ENCODE data around the gene USP3.

USP3 gene

GRCh38 chr15:63466378-63467192 lies 37.8 kb upstream of the USP3 start:
- peaks cover 22% of the 10 kb centered on the region for H3K27me3 ChIP-seq (ENCODE audit: low read depth)
- no peaks in the 10 kb centered on the region for H3K9me3 ChIP-seq
- H3K4me1 ChIP-seq, result no peaks in the 10 kb centered on the region; the same call in 1 of the 2 replicates
- H3K36me3 ChIP-seq (replicated peaks), result no peaks in the 10 kb centered on the region
- no peak overlapping the region for H3K4me3 ChIP-seq
- DNase-seq (ENCODE audit: low spot score in 2 of 2), result peak; percentile 75
- in situ Hi-C loops (cut with MboI; ENCODE audit: low sequenced_read_pairs), result loop anchor here (5.0 kb wide), 1 partner anchor 601 kb away; no protein-coding TSS in a partner anchor

- Histone ChIP-seq H3K27me3 (ENCODE audit: low read depth) (peaks cover 18% of the 10 kb centered on the region), H3K9me3 (no peaks in the 10 kb centered on the region), H3K4me3 (no peak overlapping the region), H3K36me3 (replicated peaks) (no peaks in the 10 kb centered on the region), H3K4me1 (no peaks in the 10 kb centered on the region)
- no peak for DNase-seq (ENCODE audit: low spot score in 2 of 2)
- in situ Hi-C loops (cut with MboI; ENCODE audit: low sequenced_read_pairs), result loop anchor here (5.0 kb wide), 1 partner anchor 598 kb away; no protein-coding TSS in a partner anchor
Observed at GRCh38 chr15:63469190-63469589, 35.2 kb upstream of the USP3 start.

GRCh38 chr15:63469984-63470383 lies 34.4 kb upstream of the USP3 start:
- no peaks in the 10 kb centered on the region for H3K36me3 ChIP-seq (replicated peaks)
- no peaks in the 10 kb centered on the region for H3K9me3 ChIP-seq
- no peaks in the 10 kb centered on the region for H3K4me1 ChIP-seq
- H3K4me3 ChIP-seq, result no peak overlapping the region
- in situ Hi-C loops (cut with MboI; ENCODE audit: low sequenced_read_pairs), result loop anchor here (5.0 kb wide), 1 partner anchor 597 kb away; no protein-coding TSS in a partner anchor
- H3K27me3 ChIP-seq (ENCODE audit: low read depth), result peaks cover 18% of the 10 kb centered on the region
- no peak for DNase-seq (ENCODE audit: low spot score in 2 of 2)

GRCh38 chr15:63473007-63473748 lies 31.2 kb upstream of the USP3 start:
- DNase-seq (ENCODE audit: low spot score in 2 of 2), result no peak
- no peaks in the 10 kb centered on the region for H3K9me3 ChIP-seq

GRCh38 chr15:63473749-63473998 lies 30.7 kb upstream of the USP3 start:
- H3K27me3 ChIP-seq (ENCODE audit: low read depth), result peaks cover 3% of the 10 kb centered on the region
- in situ Hi-C loops (cut with MboI; ENCODE audit: low sequenced_read_pairs), result no loop called here
- no peaks in the 10 kb centered on the region for H3K9me3 ChIP-seq
- H3K4me1 ChIP-seq, result no peaks in the 10 kb centered on the region
- H3K36me3 ChIP-seq (replicated peaks), result no peaks in the 10 kb centered on the region
- no peak overlapping the region for H3K4me3 ChIP-seq
- DNase-seq (ENCODE audit: low spot score in 2 of 2), result no peak

More at GRCh38 chr15:63473007-63473748, 31.2 kb upstream of the USP3 start:
- no peak overlapping the region for H3K4me3 ChIP-seq
- no peaks in the 10 kb centered on the region for H3K36me3 ChIP-seq (replicated peaks)
- H3K4me1 ChIP-seq, result no peaks in the 10 kb centered on the region
- peaks cover 7% of the 10 kb centered on the region for H3K27me3 ChIP-seq (ENCODE audit: low read depth)
- in situ Hi-C loops (cut with MboI; ENCODE audit: low sequenced_read_pairs), result no loop called here

- H3K9me3 ChIP-seq, result no peaks in the 10 kb centered on the region
- no peaks in the 10 kb centered on the region for H3K4me1 ChIP-seq
- no peak overlapping the region for H3K4me3 ChIP-seq
- no peak for DNase-seq (ENCODE audit: low spot score in 2 of 2)
- no peaks in the 10 kb centered on the region; the same call in 1 of the 2 replicates for H3K27me3 ChIP-seq (ENCODE audit: low read depth)
- in situ Hi-C loops (cut with MboI; ENCODE audit: low sequenced_read_pairs), result no loop called here
- no peaks in the 10 kb centered on the region for H3K36me3 ChIP-seq (replicated peaks)
Observed at GRCh38 chr15:63473999-63474809, 30.2 kb upstream of the USP3 start.

GRCh38 chr15:63474810-63475316 lies 29.5 kb upstream of the USP3 start:
- H3K4me1 ChIP-seq, result no peaks in the 10 kb centered on the region
- in situ Hi-C loops (cut with MboI; ENCODE audit: low sequenced_read_pairs), result no loop called here
- DNase-seq (ENCODE audit: low spot score in 2 of 2), result no peak
- H3K36me3 ChIP-seq (replicated peaks), result no peaks in the 10 kb centered on the region
- H3K27me3 ChIP-seq (ENCODE audit: low read depth), result no peaks in the 10 kb centered on the region
- no peaks in the 10 kb centered on the region for H3K9me3 ChIP-seq
- no peak overlapping the region for H3K4me3 ChIP-seq

GRCh38 chr15:63475707-63476106 lies 28.7 kb upstream of the USP3 start:
- no peaks in the 10 kb centered on the region for H3K4me1 ChIP-seq
- no peak overlapping the region for H3K4me3 ChIP-seq
- no peaks in the 10 kb centered on the region for H3K27me3 ChIP-seq (ENCODE audit: low read depth)
- no peaks in the 10 kb centered on the region for H3K36me3 ChIP-seq (replicated peaks)
- no peaks in the 10 kb centered on the region for H3K9me3 ChIP-seq
- in situ Hi-C loops (cut with MboI; ENCODE audit: low sequenced_read_pairs), result no loop called here
- no peak for DNase-seq (ENCODE audit: low spot score in 2 of 2)

- H3K9me3 ChIP-seq, result no peaks in the 10 kb centered on the region
- in situ Hi-C loops (cut with MboI; ENCODE audit: low sequenced_read_pairs), result no loop called here
- H3K4me3 ChIP-seq, result no peak overlapping the region
- no peak for DNase-seq (ENCODE audit: low spot score in 2 of 2)
- H3K27me3 ChIP-seq (ENCODE audit: low read depth), result no peaks in the 10 kb centered on the region
- H3K36me3 ChIP-seq (replicated peaks), result no peaks in the 10 kb centered on the region
- no peaks in the 10 kb centered on the region for H3K4me1 ChIP-seq
Observed at GRCh38 chr15:63476229-63476632, 28.2 kb upstream of the USP3 start.

- in situ Hi-C loops (cut with MboI; ENCODE audit: low sequenced_read_pairs), result no loop called here
- H3K4me1 ChIP-seq, result peaks cover 7% of the 10 kb centered on the region
- H3K9me3 ChIP-seq, result no peaks in the 10 kb centered on the region
- no peak for DNase-seq (ENCODE audit: low spot score in 2 of 2)
- H3K27me3 ChIP-seq (ENCODE audit: low read depth), result no peaks in the 10 kb centered on the region
- H3K36me3 ChIP-seq (replicated peaks), result no peaks in the 10 kb centered on the region
- H3K4me3 ChIP-seq, result no peak overlapping the region
Observed at GRCh38 chr15:63478243-63478642, 26.1 kb upstream of the USP3 start.

GRCh38 chr15:63480441-63480821 lies 24.0 kb upstream of the USP3 start:
- Histone ChIP-seq H3K4me1 (peaks cover 20% of the 10 kb centered on the region), H3K9me3 (no peaks in the 10 kb centered on the region), H3K36me3 (replicated peaks) (no peaks in the 10 kb centered on the region), H3K27me3 (ENCODE audit: low read depth) (no peaks in the 10 kb centered on the region), H3K4me3 (no peak overlapping the region)
- no peak for DNase-seq (ENCODE audit: low spot score in 2 of 2)
- in situ Hi-C loops (cut with MboI; ENCODE audit: low sequenced_read_pairs), result no loop called here

GRCh38 chr15:63481105-63481810 lies 23.1 kb upstream of the USP3 start:
- DNase-seq (ENCODE audit: low spot score in 2 of 2), result no peak
- peaks cover 20% of the 10 kb centered on the region for H3K4me1 ChIP-seq
- H3K36me3 ChIP-seq (replicated peaks), result no peaks in the 10 kb centered on the region
- no peaks in the 10 kb centered on the region for H3K27me3 ChIP-seq (ENCODE audit: low read depth)
- no peaks in the 10 kb centered on the region for H3K9me3 ChIP-seq
- in situ Hi-C loops (cut with MboI; ENCODE audit: low sequenced_read_pairs), result no loop called here
- no peak overlapping the region for H3K4me3 ChIP-seq

- Histone ChIP-seq H3K4me1 (peaks cover 20% of the 10 kb centered on the region), H3K9me3 (no peaks in the 10 kb centered on the region), H3K36me3 (replicated peaks) (no peaks in the 10 kb centered on the region), H3K27me3 (ENCODE audit: low read depth) (no peaks in the 10 kb centered on the region), H3K4me3 (no peak overlapping the region)
- no peak for DNase-seq (ENCODE audit: low spot score in 2 of 2)
- in situ Hi-C loops (cut with MboI; ENCODE audit: low sequenced_read_pairs), result no loop called here
Observed at GRCh38 chr15:63482874-63483323, 21.5 kb upstream of the USP3 start.
